Panc1 (cell line): ENCODE measurements around the gene KRTAP12-3. TPM values are rescaled to one million over a fixed set of nuclear protein-coding genes. Genes with fewer than 3 reads are reported as not detected.

Experiments used
- ATAC-seq: fragments of 200-7000 bp; cut with Tn5 transposase; 2 replicates; pipeline ENCODE4 v1.9.1; 2020; ENCODE audit warnings: mild to moderate bottlenecking, moderate library complexity
- BruUV-seq: library from RNA; stranded (reverse); fragments of 400-500 nt; replicated peaks from 2 replicates; lab custom pipeline; 2021; lab: Mats Ljungman, UMichigan
- CTCF ChIA-PET: fragments of 300-600 bp; sonication (Branson Sonifier 250); formaldehyde crosslinking; loops from one replicate; lab custom pipeline; 2022; ENCODE audit warnings: antibody characterized with exemption; lab: Charles Lee
- POLR2A ChIA-PET: fragments of 300-600 bp; sonication (Branson Sonifier 250); formaldehyde crosslinking; loops from one replicate; lab custom pipeline; 2022; ENCODE audit warnings: antibody characterized with exemption; lab: Charles Lee
- DNase-seq: peaks from one replicate; pipeline ENCODE4 v3.0.0-alpha.2; 2010; ENCODE audit warnings: low read depth, low spot score
- H3K27ac ChIP-seq: 2 replicates; pipeline ENCODE4 v1.5.1; 2011; ENCODE audit warnings: mild to moderate bottlenecking, low read length, inconsistent platforms
- H3K27me3 ChIP-seq: fragments of 200-500 bp; sonication (Bioruptor generic); 2 replicates; pipeline ENCODE4 v1.6.0; 2014; ENCODE audit warnings: low read length, inconsistent platforms; ENCODE audit not compliant: control insufficient read depth, insufficient read depth
- H3K36me3 ChIP-seq: fragments of 200-500 bp; sonication (Bioruptor generic); 2 replicates; pipeline ENCODE4 v1.5.1; 2014; ENCODE audit warnings: inconsistent platforms, mild to moderate bottlenecking, low read length, moderate library complexity; ENCODE audit not compliant: control insufficient read depth, insufficient read depth
- H3K4me1 ChIP-seq: 2 replicates; pipeline ENCODE4 v1.5.1; 2011; ENCODE audit warnings: inconsistent platforms, mild to moderate bottlenecking, low read length, moderate library complexity; ENCODE audit not compliant: control insufficient read depth, insufficient read depth
- H3K4me3 ChIP-seq, 2 experiments: 2 replicates each; pipeline ENCODE4 v1.5.1; 2011 to 2012; ENCODE audit warnings: low read depth in 2 of 2, low read length in 2 of 2, mild to moderate bottlenecking in 2 of 2, inconsistent platforms in 1 of 2, moderate library complexity in 1 of 2
- H3K9me3 ChIP-seq: fragments of 200-500 bp; sonication (Bioruptor generic); 2 replicates; pipeline ENCODE4 v1.5.1; 2014; ENCODE audit warnings: low read depth, mild to moderate bottlenecking, inconsistent platforms, low read length, moderate library complexity; ENCODE audit not compliant: control insufficient read depth, insufficient read depth
- POLR2AphosphoS5 ChIP-seq: IDR thresholded peaks from 2 replicates; pipeline ENCODE4 v1.6.1; 2012; ENCODE audit warnings: mild to moderate bottlenecking, low read depth, low read length, moderate library complexity
- SIN3A ChIP-seq: IDR thresholded peaks from 2 replicates; pipeline ENCODE4 v1.6.1; 2012; ENCODE audit warnings: low read depth, mild to moderate bottlenecking, low read length, moderate library complexity, borderline replicate concordance; ENCODE audit not compliant: insufficient read depth
- TCF7L2 ChIP-seq: IDR thresholded peaks from 2 replicates; pipeline ENCODE4 v1.6.1; 2011; ENCODE audit warnings: mild to moderate bottlenecking, low read depth, low read length, inconsistent platforms
- in situ Hi-C: cut with HindIII; loops from 2 replicates; pipeline ENCODE4 v1.10.0; 2016; ENCODE audit warnings: low sequenced_read_pairs, low pct_unique_long_range_greater_than_20kb
- intact Hi-C: fragments of 100-400 bp; cut with micrococcal nuclease; formaldehyde crosslinking; loops from one replicate; pipeline ENCODE4 v1.10.0; 2022; ENCODE audit not compliant: unreplicated experiment
- total RNA-seq: library from RNA; stranded (reverse); gene quantifications from one replicate; pipeline ENCODE4 v1.2.1, GENCODE V29; 2021; ENCODE audit not compliant: unreplicated experiment
- TF ChIP-seq, protein P1 (sequence below): fragments of 450-650 bp; IDR thresholded peaks from 2 replicates; pipeline ENCODE4 v1.5.1; 2017; ENCODE audit warnings: mild to moderate bottlenecking
- TF ChIP-seq, protein P2 (sequence below), 2 experiments: IDR thresholded peaks; 2 replicates each; pipeline ENCODE4 v1.6.1; 2011 to 2012; ENCODE audit warnings: low read depth in 2 of 2, control low read depth in 1 of 2, low read length in 1 of 2, mild to moderate bottlenecking in 1 of 2, moderate library complexity in 1 of 2; ENCODE audit not compliant: insufficient read depth in 1 of 2

Gene KRTAP12-3
- total RNA-seq, 1 experiment from 2014 or later: not detected

DNA sequence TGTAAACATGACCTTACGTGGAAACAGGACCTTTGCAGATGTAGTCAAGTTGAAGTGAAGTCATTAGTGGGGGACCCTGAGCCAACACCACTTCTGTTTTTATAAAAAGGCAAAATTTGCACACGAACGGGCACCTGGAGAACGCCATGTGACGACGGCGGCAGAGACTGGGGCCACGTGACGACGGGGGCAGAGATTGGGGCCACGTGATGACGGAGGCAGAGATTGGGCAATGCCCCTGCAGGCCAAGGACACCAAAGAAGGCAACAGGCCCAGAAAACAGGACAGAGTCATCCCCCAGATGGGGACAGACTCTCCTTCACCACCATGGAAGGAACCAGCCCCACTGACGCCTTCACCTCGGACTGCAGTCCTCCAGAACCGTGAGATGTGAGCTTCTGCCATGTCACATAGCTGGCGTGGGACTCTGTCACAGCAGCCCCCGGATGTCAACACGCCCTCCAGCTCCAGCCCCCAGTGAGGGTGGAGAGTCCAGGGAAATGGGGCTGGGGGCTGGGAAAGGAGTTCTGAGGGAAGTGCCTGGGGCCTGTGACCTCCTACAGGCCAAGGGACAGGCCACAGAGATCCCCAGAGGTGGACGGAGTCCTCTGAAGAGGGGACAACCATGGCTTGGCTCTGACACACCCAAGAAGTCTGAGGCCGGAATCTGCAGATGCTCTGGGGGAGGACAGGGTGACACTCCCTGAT lies 7.3 kb upstream of the KRTAP12-3 start:
- no peak for DNase-seq
- BruUV-seq: no TSS peak
- Histone ChIP-seq H3K9me3 (no peaks in the 10 kb centered on the region), H3K27me3 (no peaks in the 10 kb centered on the region), H3K4me3 (no peak overlapping the region), H3K27ac (no peak overlapping the region), H3K4me1 (no peaks in the 10 kb centered on the region), H3K36me3 (no peaks in the 10 kb centered on the region)
- TF ChIP-seq TCF7L2 (no peak), SIN3A (no peak), POLR2AphosphoS5 (no peak)
- TF ChIP-seq, protein P1, sequence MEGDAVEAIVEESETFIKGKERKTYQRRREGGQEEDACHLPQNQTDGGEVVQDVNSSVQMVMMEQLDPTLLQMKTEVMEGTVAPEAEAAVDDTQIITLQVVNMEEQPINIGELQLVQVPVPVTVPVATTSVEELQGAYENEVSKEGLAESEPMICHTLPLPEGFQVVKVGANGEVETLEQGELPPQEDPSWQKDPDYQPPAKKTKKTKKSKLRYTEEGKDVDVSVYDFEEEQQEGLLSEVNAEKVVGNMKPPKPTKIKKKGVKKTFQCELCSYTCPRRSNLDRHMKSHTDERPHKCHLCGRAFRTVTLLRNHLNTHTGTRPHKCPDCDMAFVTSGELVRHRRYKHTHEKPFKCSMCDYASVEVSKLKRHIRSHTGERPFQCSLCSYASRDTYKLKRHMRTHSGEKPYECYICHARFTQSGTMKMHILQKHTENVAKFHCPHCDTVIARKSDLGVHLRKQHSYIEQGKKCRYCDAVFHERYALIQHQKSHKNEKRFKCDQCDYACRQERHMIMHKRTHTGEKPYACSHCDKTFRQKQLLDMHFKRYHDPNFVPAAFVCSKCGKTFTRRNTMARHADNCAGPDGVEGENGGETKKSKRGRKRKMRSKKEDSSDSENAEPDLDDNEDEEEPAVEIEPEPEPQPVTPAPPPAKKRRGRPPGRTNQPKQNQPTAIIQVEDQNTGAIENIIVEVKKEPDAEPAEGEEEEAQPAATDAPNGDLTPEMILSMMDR: no peak
- TF ChIP-seq, protein P2, sequence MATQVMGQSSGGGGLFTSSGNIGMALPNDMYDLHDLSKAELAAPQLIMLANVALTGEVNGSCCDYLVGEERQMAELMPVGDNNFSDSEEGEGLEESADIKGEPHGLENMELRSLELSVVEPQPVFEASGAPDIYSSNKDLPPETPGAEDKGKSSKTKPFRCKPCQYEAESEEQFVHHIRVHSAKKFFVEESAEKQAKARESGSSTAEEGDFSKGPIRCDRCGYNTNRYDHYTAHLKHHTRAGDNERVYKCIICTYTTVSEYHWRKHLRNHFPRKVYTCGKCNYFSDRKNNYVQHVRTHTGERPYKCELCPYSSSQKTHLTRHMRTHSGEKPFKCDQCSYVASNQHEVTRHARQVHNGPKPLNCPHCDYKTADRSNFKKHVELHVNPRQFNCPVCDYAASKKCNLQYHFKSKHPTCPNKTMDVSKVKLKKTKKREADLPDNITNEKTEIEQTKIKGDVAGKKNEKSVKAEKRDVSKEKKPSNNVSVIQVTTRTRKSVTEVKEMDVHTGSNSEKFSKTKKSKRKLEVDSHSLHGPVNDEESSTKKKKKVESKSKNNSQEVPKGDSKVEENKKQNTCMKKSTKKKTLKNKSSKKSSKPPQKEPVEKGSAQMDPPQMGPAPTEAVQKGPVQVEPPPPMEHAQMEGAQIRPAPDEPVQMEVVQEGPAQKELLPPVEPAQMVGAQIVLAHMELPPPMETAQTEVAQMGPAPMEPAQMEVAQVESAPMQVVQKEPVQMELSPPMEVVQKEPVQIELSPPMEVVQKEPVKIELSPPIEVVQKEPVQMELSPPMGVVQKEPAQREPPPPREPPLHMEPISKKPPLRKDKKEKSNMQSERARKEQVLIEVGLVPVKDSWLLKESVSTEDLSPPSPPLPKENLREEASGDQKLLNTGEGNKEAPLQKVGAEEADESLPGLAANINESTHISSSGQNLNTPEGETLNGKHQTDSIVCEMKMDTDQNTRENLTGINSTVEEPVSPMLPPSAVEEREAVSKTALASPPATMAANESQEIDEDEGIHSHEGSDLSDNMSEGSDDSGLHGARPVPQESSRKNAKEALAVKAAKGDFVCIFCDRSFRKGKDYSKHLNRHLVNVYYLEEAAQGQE (IDR thresholded peaks at IDR 0.05; ENCODE audit: insufficient read depth in 1 of 2, low read depth in 2 of 2, low read length in 1 of 2): no peak
- ChIA-PET POLR2A (no interaction called here), CTCF (no interaction called here)
- intact Hi-C loops: no loop called here
- ATAC-seq: no peak
- in situ Hi-C loops: no loop called here

- intact Hi-C loops: no loop called here
- Histone ChIP-seq H3K36me3 (no peaks in the 10 kb centered on the region), H3K4me3 (no peak overlapping the region), H3K27ac (no peak overlapping the region), H3K9me3 (no peaks in the 10 kb centered on the region), H3K27me3 (no peaks in the 10 kb centered on the region), H3K4me1 (no peaks in the 10 kb centered on the region)
- DNase-seq (no peak), ATAC-seq (no peak)
- CTCF ChIA-PET: no interaction called here
- in situ Hi-C loops: no loop called here
- no peak for TF ChIP-seq SIN3A
- TF ChIP-seq POLR2AphosphoS5: no peak
- no peak for TF ChIP-seq TCF7L2
- TF ChIP-seq, protein P2 (IDR thresholded peaks at IDR 0.05; ENCODE audit: insufficient read depth in 1 of 2, low read depth in 2 of 2, low read length in 1 of 2): no peak
- TF ChIP-seq, protein P1: no peak
- POLR2A ChIA-PET: no interaction called here
- BruUV-seq: no TSS peak
These were observed 6.6 kb upstream of the KRTAP12-3 start for GRCh38 chr21:44650973-44651675.
